HG03342 (cell line): ENCODE data around the gene PDE6C.

ENCODE experiments used
- ATAC-seq: cut with Tn5 transposase; IDR thresholded peaks from one replicate; pipeline ENCODE4 v1.9.1; 2021; ENCODE audit warnings: mild to moderate bottlenecking, moderate library complexity; ENCODE audit not compliant: unreplicated experiment

The PDE6C gene

GRCh38 chr10:93593749-93594148, 18.6 kb upstream of the PDE6C start:
- ATAC-seq: no peak

- no peak for ATAC-seq
These were observed 17.8 kb upstream of the PDE6C start for GRCh38 chr10:93594518-93594917.

GRCh38 chr10:93595378-93596161, 16.8 kb upstream of the PDE6C start:
- ATAC-seq: no peak

GRCh38 chr10:93596539-93596938, 15.8 kb upstream of the PDE6C start:
- ATAC-seq: no peak

GRCh38 chr10:93597075-93597599, 15.2 kb upstream of the PDE6C start:
- ATAC-seq: no peak

- no peak for ATAC-seq
These were observed 14.2 kb upstream of the PDE6C start for GRCh38 chr10:93598157-93598556.

- ATAC-seq: no peak
These were observed 13.0 kb upstream of the PDE6C start for GRCh38 chr10:93599335-93599734.

GRCh38 chr10:93599778-93600177, 12.6 kb upstream of the PDE6C start:
- ATAC-seq: no peak

- no peak for ATAC-seq
These were observed 11.7 kb upstream of the PDE6C start for GRCh38 chr10:93600446-93601145.

- no peak for ATAC-seq
These were observed 11.1 kb upstream of the PDE6C start, which contains the start of gene RBP4 for GRCh38 chr10:93601146-93601773. Gene RBP4 (minus strand): TSS chr10:93601235. CDS start chr10:93601028, 207 bp downstream.

- ATAC-seq: no peak
These were observed 10.6 kb upstream of the PDE6C start for GRCh38 chr10:93601774-93602162.

- no peak for ATAC-seq
These were observed 9.3 kb upstream of the PDE6C start for GRCh38 chr10:93603023-93603422.

- no peak for ATAC-seq
These were observed 8.2 kb upstream of the PDE6C start for GRCh38 chr10:93604146-93604545.

GRCh38 chr10:93608421-93608820, 3.9 kb upstream of the PDE6C start:
- ATAC-seq: no peak

- no peak for ATAC-seq
These were observed 789 bp downstream of the PDE6C start for GRCh38 chr10:93613126-93613525.

GRCh38 chr10:93614101-93614825, 1.9 kb downstream of the PDE6C start:
- ATAC-seq: no peak

- no peak for ATAC-seq
These were observed 3.4 kb downstream of the PDE6C start for GRCh38 chr10:93615576-93616235.

GRCh38 chr10:93620925-93621324, 8.6 kb downstream of the PDE6C start:
- no peak for ATAC-seq

- no peak for ATAC-seq
These were observed 10.6 kb downstream of the PDE6C start for GRCh38 chr10:93622942-93623341.

GRCh38 chr10:93628858-93629257, 16.5 kb downstream of the PDE6C start:
- ATAC-seq: no peak
